Measurements from ENCODE around the gene CABCOCO1.
"Not testable (repeated sequence)": the region's sequence is repeated elsewhere in the genome, so short reads cannot be mapped to it uniquely, and the experiment has no call there.

Gene CABCOCO1

GRCh38 chr10:61721431-61721830, 58.7 kb downstream of the CABCOCO1 start:
- Histone ChIP-seq H3K9ac (ENCODE audit: low read depth, low read length) (no peak overlapping the region), H3K4me2 (ENCODE audit: insufficient read depth, low read length) (no peak overlapping the region), H3K9me3 (ENCODE audit: insufficient read depth, low read length, severe bottlenecking) (no peaks in the 10 kb centered on the region), H3K4me3 (ENCODE audit: low read depth in 1 of 2, low read length in 2 of 2) (no peak overlapping the region), H3K36me3 (ENCODE audit: insufficient read depth, low read length) (no peaks in the 10 kb centered on the region), H3K4me1 (ENCODE audit: insufficient read depth, low read length) (no peaks in the 10 kb centered on the region), H3K27me3 (ENCODE audit: insufficient read depth, low read length, poor library complexity) (no peaks in the 10 kb centered on the region), H3K27ac (ENCODE audit: low read length) (no peak overlapping the region), H2AFZ (ENCODE audit: low read depth, low read length) (no peak overlapping the region), H3K79me2 (ENCODE audit: insufficient read depth, low read length) (no peaks in the 10 kb centered on the region), H4K20me1 (ENCODE audit: insufficient read depth, low read length) (no peaks in the 10 kb centered on the region)
- DNase-seq (no peak), ATAC-seq (ENCODE audit: insufficient read depth, low read depth) (no peak)
- TF ChIP-seq CTCF (IDR thresholded peaks at IDR 0.05; ENCODE audit: borderline replicate concordance, extremely low read depth, low read length, poor library complexity, severe bottlenecking) (no peak), EZH2 (IDR thresholded peaks at IDR 0.05; ENCODE audit: borderline replicate concordance, low read depth, low read length, severe bottlenecking) (no peak)

DNA sequence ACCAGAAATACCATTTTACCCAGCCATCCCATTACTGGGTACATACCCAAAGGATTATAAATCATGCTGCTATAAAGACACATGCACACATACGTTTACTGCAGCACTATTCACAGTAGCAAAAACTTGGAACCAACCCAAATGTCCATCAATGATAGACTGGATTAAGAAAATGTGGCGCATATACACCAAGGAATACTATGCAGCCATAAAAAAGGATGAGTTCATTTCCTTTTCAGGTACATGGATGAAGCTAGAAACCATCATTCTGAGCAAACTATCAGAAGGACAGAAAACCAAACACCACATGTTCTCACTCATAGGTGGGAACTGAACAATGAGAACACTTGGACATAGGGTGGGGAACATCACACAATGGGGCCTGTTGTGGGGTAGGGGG, 62.5 kb downstream of the CABCOCO1 start:
- not testable (repeated sequence) for H3K36me3 ChIP-seq (ENCODE audit: insufficient read depth, low read length); H3K27ac ChIP-seq (ENCODE audit: low read length); H3K4me3 ChIP-seq (ENCODE audit: low read depth in 1 of 2, low read length in 2 of 2); DNase-seq; H2AFZ ChIP-seq (ENCODE audit: low read depth, low read length); H3K9me3 ChIP-seq (ENCODE audit: insufficient read depth, low read length, severe bottlenecking); H3K4me1 ChIP-seq (ENCODE audit: insufficient read depth, low read length); H3K9ac ChIP-seq (ENCODE audit: low read depth, low read length); H4K20me1 ChIP-seq (ENCODE audit: insufficient read depth, low read length); ATAC-seq (ENCODE audit: insufficient read depth, low read depth); H3K79me2 ChIP-seq (ENCODE audit: insufficient read depth, low read length); H3K4me2 ChIP-seq (ENCODE audit: insufficient read depth, low read length); H3K27me3 ChIP-seq (ENCODE audit: insufficient read depth, low read length, poor library complexity)

DNA sequence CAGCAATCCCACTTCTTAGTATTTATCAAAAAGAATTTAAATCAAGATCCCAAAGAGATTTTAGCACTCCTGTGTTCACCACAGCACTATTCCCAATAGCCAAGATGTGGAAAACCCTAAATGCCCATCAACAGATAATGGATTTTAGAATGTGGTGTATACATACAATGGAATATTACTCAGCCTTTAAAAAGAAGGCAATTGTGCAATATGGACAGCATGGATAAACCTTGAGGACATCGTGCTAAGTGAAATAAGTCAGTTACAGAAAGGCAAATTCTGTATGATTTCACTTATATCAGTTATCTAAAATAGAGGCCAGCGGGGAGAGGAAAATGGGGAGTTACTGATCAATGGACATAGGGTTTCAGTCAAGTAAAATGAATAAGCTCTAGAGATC, 66.9 kb downstream of the CABCOCO1 start:
- H3K4me2 ChIP-seq (ENCODE audit: insufficient read depth, low read length), result no peak overlapping the region
- no peaks in the 10 kb centered on the region for H3K27me3 ChIP-seq (ENCODE audit: insufficient read depth, low read length, poor library complexity)
- H2AFZ ChIP-seq (ENCODE audit: low read depth, low read length), result no peak overlapping the region

DNA sequence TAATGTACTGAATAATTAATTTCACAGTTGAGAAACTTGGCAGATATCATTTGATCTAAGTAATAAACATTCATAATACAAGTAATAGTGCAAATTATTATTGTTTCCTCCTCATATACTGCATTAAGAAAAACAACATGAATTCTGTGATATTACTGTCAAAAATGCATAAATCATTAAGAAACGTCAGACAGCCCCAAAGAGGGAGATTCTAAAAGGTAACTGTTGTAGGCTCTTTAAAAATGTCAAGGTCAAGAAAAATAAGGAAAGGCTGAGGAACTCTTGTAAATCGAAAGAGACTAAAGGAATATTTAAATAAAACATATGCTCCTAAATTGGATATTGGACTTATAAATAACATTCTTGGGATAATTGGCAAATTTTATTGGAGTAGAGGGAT, 67.9 kb downstream of the CABCOCO1 start:
- Histone ChIP-seq H3K27ac (ENCODE audit: low read length) (no peak overlapping the region), H3K36me3 (ENCODE audit: insufficient read depth, low read length) (no peaks in the 10 kb centered on the region), H3K9ac (ENCODE audit: low read depth, low read length) (no peak overlapping the region), H3K27me3 (ENCODE audit: insufficient read depth, low read length, poor library complexity) (no peaks in the 10 kb centered on the region), H2AFZ (ENCODE audit: low read depth, low read length) (no peak overlapping the region), H4K20me1 (ENCODE audit: insufficient read depth, low read length) (no peaks in the 10 kb centered on the region), H3K4me1 (ENCODE audit: insufficient read depth, low read length) (no peaks in the 10 kb centered on the region), H3K4me3 (ENCODE audit: low read depth in 1 of 2, low read length in 2 of 2) (no peak overlapping the region), H3K9me3 (ENCODE audit: insufficient read depth, low read length, severe bottlenecking) (no peaks in the 10 kb centered on the region), H3K79me2 (ENCODE audit: insufficient read depth, low read length) (no peaks in the 10 kb centered on the region), H3K4me2 (ENCODE audit: insufficient read depth, low read length) (no peak overlapping the region)
- ATAC-seq (ENCODE audit: insufficient read depth, low read depth), result no peak
- TF ChIP-seq EZH2 (IDR thresholded peaks at IDR 0.05; ENCODE audit: borderline replicate concordance, low read depth, low read length, severe bottlenecking) (no peak), CTCF (IDR thresholded peaks at IDR 0.05; ENCODE audit: borderline replicate concordance, extremely low read depth, low read length, poor library complexity, severe bottlenecking) (no peak)
- DNase-seq, result no peak

More for the DNA sequence above, 66.9 kb downstream of the CABCOCO1 start:
- Histone ChIP-seq H3K9me3 (ENCODE audit: insufficient read depth, low read length, severe bottlenecking) (no peaks in the 10 kb centered on the region), H3K27ac (ENCODE audit: low read length) (no peak overlapping the region), H3K9ac (ENCODE audit: low read depth, low read length) (no peak overlapping the region), H3K79me2 (ENCODE audit: insufficient read depth, low read length) (no peaks in the 10 kb centered on the region), H3K4me3 (ENCODE audit: low read depth in 1 of 2, low read length in 2 of 2) (no peak overlapping the region), H3K4me1 (ENCODE audit: insufficient read depth, low read length) (no peaks in the 10 kb centered on the region), H3K36me3 (ENCODE audit: insufficient read depth, low read length) (no peaks in the 10 kb centered on the region), H4K20me1 (ENCODE audit: insufficient read depth, low read length) (no peaks in the 10 kb centered on the region)
- TF ChIP-seq CTCF (IDR thresholded peaks at IDR 0.05; ENCODE audit: borderline replicate concordance, extremely low read depth, low read length, poor library complexity, severe bottlenecking), result no peak
- TF ChIP-seq EZH2 (IDR thresholded peaks at IDR 0.05; ENCODE audit: borderline replicate concordance, low read depth, low read length, severe bottlenecking), result no peak
- ATAC-seq (ENCODE audit: insufficient read depth, low read depth) (no peak), DNase-seq (no peak)

Measured in DND-41 (cell line).